22Rv1 (cell line): ENCODE measurements around the gene COPS3.

Experiments
- H3K27ac ChIP-seq: fragments of 450-650 bp; 2 replicates; pipeline ENCODE4 v1.5.1; 2017
- ZFX ChIP-seq: fragments of 450-650 bp; IDR thresholded peaks from 2 replicates; pipeline ENCODE4 v1.6.1; 2017; ENCODE audit warnings: antibody characterized with exemption, borderline replicate concordance
- TF ChIP-seq, protein P1 (sequence below): fragments of 450-650 bp; IDR thresholded peaks from 2 replicates; pipeline ENCODE4 v1.5.1; 2017; ENCODE audit warnings: mild to moderate bottlenecking

COPS3 gene

DNA sequence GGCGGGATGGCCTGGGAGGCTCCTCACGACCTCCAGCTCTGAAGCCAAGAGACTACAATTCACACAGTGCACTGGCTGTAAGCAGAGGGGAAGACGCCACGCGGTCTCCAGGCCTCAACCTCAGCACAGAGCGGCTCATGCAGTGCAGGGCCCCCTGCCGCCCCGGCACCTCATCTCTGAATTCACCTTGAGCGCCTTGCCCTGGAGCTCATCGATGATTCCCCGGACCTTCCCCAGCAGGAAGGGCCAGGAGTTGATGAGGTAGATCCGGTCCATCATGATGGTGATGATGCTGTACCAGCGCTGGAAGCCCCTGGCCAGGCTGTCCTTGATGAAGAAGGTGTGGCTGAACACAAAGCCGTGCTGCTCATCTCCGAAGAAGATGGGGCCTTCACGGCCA, 57.3 kb downstream of the COPS3 start:
- no peak overlapping the region for H3K27ac ChIP-seq
- TF ChIP-seq ZFX: no peak
- TF ChIP-seq, protein P1, sequence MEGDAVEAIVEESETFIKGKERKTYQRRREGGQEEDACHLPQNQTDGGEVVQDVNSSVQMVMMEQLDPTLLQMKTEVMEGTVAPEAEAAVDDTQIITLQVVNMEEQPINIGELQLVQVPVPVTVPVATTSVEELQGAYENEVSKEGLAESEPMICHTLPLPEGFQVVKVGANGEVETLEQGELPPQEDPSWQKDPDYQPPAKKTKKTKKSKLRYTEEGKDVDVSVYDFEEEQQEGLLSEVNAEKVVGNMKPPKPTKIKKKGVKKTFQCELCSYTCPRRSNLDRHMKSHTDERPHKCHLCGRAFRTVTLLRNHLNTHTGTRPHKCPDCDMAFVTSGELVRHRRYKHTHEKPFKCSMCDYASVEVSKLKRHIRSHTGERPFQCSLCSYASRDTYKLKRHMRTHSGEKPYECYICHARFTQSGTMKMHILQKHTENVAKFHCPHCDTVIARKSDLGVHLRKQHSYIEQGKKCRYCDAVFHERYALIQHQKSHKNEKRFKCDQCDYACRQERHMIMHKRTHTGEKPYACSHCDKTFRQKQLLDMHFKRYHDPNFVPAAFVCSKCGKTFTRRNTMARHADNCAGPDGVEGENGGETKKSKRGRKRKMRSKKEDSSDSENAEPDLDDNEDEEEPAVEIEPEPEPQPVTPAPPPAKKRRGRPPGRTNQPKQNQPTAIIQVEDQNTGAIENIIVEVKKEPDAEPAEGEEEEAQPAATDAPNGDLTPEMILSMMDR: no peak

DNA sequence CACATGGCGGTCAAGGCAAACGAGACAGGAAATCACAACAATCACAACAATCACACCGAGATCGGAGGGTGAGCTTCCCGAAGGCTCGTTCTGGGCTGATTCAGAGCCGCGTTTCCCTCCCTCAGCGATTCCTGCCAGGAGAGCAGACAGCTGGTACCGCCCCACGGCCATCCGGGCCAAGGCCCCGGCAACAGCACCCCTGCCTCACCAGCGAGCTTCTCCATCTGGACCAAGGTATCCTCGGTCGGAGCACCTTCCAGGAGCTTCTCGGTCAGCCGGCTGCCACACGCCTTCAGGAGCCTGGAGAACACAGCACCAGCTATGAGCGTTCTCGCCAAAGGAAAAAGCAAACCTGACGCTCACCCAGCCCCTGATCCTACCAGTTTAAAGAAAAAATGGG, 59.7 kb downstream of the COPS3 start:
- no peak overlapping the region for H3K27ac ChIP-seq
- TF ChIP-seq, protein P1: no peak
- TF ChIP-seq ZFX: no peak

DNA sequence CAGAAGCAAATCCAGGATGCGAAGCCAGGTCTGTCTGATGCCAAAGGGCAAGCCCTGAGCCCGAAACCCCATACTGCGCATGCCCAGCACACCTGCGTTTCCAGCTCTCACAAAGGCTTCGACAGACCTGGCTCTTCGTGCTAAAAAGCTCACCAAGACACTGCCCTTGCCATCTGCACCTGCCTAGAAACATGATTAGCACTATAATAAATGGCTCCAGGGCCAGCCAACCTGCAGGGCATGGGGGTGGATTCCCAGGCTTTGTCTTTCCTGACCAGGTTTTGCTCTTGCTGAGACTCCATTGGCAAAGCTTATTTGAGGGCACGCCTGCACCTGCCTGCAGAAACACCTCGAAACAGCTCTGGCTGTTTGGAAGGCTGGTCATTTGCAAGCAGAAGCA, 60.5 kb downstream of the COPS3 start:
- H3K27ac ChIP-seq: no peak overlapping the region
- TF ChIP-seq, protein P1: no peak
- TF ChIP-seq ZFX: no peak

DNA sequence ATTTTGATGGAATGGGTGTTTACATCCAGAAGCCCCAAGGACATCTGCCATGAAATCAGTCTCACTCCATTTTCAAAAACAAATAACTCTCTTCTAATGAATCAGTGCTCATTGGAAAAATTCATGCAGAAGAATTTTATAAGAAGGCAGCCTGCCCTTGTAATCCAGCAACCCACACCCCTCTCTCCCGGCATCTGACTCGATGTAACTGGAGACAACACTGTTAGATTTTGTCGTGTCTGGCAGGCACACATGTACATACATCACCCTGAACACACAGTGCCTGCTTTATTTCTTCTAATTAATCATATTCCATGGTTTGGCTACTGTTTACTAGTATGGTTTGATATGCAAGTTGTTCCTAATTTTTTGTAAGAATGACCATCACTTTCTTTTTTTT, 63.1 kb downstream of the COPS3 start:
- H3K27ac ChIP-seq: no peak overlapping the region
- TF ChIP-seq, protein P1: no peak
- no peak for TF ChIP-seq ZFX

DNA sequence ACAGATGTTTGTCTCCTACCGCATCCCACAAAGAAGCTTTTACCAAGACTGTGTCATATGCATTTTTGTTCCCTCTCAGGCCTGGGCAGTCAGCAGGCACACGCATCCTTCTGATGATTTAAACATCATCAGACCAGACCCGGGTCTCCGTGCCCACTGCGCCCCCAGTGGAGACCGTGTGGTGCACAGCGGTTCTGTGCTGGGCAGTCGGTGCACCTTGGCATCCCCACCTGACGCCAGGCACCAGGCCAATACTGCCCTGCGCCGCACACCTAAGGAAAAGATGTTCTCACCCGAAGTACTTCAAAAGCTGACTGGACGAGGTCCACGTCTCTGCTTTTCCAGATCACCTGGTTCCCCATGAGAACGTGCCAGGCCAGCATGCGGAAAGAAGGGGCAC, 64.3 kb downstream of the COPS3 start:
- TF ChIP-seq, protein P1: peak; percentile 23
- no peak for TF ChIP-seq ZFX
- no peak overlapping the region for H3K27ac ChIP-seq

DNA sequence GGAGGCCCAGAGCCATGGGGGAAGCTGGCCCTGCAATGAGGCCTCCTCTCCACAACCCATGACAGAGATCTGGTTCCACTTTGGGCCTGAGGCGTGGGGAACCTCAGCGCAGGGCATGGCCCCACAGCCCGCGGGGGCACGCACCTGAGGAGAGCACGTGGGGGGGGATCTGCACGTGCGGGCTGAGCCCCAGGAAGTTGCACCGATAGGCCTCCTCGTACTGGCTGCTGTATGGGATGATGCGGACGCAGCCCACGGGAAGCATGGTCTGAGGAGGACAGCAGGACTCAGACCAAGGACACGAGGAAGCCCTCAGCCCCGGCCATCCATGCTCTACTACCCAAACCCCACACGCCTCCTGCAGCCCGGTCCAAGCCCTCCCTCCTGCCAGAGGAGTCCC, 64.8 kb downstream of the COPS3 start:
- H3K27ac ChIP-seq: no peak overlapping the region
- TF ChIP-seq ZFX: no peak
- TF ChIP-seq, protein P1: no peak

DNA sequence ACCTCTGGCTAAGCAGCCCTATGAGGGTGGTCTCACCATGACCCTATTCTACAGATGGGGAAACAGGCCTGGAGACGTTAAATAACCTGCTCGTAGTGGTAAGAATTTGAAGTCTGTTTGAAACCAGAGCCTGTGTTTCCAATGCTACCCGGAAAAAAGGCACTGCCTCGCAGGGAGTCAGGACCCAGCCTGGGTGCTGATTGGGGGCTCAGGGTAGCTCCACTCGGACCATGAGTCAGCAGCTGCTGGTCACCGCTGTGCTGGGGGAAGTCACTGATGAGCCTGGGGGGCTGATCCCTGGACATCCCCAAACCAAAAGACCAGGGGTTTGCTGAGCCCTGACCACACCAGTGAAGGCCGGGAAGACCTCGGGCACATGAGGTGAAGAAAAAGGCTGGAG, 65.5 kb downstream of the COPS3 start:
- no peak overlapping the region for H3K27ac ChIP-seq

More for the DNA sequence above, 65.5 kb downstream of the COPS3 start:
- TF ChIP-seq ZFX: no peak
- TF ChIP-seq, protein P1: no peak
